GM19043 (cell line): ENCODE measurements around the gene RBKS.

ENCODE experiments used
- ATAC-seq: cut with Tn5 transposase; IDR thresholded peaks from one replicate; pipeline ENCODE4 v1.9.1; 2021; ENCODE audit warnings: low read depth; ENCODE audit not compliant: unreplicated experiment

RBKS gene

DNA sequence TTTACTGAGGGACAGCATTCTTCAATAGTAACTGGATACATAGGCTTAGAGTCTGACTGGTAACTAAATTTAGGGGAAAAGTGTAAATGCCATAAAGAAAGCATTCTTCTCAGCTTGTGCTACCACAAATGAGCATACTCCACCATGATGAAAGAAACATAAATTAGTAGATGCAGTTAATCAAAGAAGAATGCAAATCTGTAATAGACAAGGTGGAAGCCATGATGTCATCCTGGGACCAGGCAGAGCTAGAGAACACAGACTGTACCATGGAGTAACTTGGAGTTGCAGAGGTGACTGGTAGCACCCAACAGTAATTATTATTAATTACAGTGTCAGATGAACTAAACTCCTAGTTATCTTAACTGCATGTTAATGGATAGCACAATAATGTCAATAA is 51.7 kb downstream of the RBKS start:
- ATAC-seq, result no peak

- ATAC-seq, result no peak
Measured at GRCh38 chr2:27833931-27834330, 56.3 kb downstream of the RBKS start.

GRCh38 chr2:27832396-27832795 is 57.8 kb downstream of the RBKS start:
- no peak for ATAC-seq

- no peak for ATAC-seq
Measured at GRCh38 chr2:27831279-27832050, 58.7 kb downstream of the RBKS start.

GRCh38 chr2:27830656-27831055 is 59.5 kb downstream of the RBKS start:
- no peak for ATAC-seq

- ATAC-seq, result no peak
Measured at GRCh38 chr2:27829791-27830190, 60.4 kb downstream of the RBKS start.

DNA sequence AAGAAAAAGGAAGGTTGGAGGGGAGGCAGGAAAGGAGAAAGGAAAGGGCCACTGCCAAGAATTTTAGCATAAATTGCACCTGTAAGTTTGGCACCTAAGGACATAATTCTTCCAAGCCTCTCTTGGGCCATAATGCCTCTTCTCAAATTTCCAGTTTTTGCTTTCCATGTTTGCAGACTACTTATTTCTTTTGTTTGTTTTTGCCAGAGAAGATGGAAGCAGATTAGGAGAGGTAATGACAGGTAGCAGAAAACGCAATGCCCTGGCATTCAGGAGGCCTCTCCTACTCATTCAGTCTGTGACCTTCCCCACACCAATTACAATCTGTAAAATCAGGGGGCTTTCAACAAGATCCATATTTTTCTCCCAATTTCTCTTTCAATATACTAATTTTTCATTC is 61.9 kb downstream of the RBKS start:
- no peak for ATAC-seq

- ATAC-seq, result no peak
Measured at GRCh38 chr2:27824401-27824800, 65.8 kb downstream of the RBKS start.

DNA sequence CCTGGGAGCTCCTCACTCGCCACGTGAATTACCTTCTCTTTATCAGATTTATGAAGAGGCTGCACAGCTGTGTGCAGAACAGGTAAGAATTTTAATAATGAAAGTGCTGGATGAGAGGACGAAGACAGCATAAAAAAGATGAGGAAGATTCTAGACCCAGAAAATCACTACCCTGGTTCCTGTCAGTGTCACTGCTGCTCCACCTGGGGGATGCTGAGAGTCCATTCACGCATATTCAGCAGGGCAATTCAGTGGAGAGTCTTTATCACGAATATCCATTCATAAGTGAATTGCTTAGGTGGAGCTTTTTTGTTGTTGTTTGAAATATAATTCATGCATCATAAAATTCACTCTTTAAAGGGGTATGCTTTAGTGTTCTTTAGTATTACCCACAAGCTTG is 66.6 kb downstream of the RBKS start:
- ATAC-seq, result no peak

- no peak for ATAC-seq
Measured at GRCh38 chr2:27823135-27823534, 67.1 kb downstream of the RBKS start.

- ATAC-seq, result no peak
Measured at GRCh38 chr2:27822049-27822448, 68.1 kb downstream of the RBKS start.

DNA sequence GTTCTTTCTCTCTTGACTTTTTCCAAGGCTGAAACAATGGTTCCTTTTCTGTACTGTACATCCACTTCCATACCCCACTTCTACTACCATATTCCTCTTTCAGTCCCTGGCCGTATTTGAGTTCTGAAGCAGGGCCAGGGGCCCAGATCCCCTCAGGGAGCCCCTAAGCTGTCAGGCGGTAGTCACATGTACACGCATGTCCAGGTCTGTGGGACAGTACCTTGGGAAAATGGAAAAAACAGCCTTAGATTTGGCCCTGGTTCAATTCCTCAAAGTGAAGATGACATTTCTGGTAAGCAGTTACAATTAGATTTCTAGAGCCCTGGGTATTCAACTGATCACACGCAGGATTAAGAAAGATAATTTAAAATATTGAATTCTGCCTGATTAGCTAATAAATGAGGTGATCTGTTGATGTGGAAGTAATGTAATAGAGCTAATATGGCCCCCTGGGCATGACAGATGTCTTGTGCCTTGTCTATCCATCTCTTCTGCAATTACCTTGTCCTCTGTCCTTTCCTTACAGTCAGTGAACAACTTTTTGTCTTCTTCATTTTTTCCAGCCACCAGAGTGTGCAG is 74.2 kb downstream of the RBKS start:
- no peak for ATAC-seq

DNA sequence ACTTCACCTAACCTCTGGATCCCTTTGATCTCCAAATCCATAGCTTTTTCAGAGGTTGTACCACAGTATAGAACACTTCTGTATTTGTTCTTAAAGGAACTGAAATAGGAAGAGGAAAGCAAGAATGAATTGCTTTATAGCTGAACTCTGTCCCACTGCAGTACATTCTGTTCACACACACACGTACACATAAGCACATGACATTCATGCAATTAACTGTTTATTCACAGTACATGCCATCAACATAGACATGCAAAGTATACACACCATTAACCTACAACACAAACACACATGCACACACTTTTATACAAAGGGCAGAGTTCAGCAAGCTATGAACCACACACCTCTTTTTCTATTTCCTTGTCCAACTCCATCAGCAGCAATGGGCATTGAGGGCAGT is 75.4 kb downstream of the RBKS start:
- no peak for ATAC-seq

GRCh38 chr2:27811768-27812167 is 78.4 kb downstream of the RBKS start:
- no peak for ATAC-seq

DNA sequence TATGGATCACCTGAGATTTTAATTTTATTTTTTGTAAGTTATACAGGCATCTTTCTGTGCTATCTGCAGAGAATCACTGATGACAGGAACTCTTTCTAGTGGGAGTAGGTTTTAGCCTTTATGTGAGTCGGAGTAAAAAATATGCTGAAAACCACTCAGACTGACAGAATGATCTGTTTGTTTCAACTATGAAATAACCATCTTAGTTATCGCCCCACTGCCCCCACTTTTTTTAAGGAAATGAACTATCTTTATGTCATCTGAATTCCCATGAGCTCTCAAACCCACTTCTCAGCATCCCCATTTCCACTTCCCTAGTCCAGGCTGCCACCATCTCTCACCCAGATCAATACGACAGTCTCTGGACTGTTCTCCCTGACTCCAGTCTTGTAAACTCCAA is 79.7 kb downstream of the RBKS start:
- ATAC-seq, result no peak

DNA sequence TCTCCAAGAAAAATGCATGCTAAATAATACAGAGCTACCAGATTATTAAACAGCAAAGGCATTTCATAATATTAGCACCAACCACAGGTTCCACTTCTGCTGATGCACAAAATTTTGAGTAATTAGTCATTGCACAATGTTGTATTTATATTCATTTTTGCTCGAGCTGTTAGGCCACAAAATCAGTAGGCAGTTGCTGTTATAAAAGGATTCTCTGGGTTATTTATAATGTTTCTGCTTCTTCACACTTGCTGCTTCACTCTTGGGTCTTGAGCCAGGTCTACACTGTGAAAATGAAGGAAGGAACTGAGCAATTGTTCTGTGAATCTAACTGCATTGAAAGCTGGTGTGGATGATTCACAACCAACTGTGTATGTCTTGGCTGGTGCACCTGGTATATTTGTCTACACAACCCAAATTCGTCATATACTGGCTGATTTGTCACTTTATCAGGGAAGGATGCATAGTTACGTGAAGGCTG is 80.4 kb downstream of the RBKS start:
- ATAC-seq, result no peak

GRCh38 chr2:27808984-27809383 is 81.2 kb downstream of the RBKS start:
- ATAC-seq, result no peak

GRCh38 chr2:27808418-27808817 is 81.8 kb downstream of the RBKS start:
- no peak for ATAC-seq

DNA sequence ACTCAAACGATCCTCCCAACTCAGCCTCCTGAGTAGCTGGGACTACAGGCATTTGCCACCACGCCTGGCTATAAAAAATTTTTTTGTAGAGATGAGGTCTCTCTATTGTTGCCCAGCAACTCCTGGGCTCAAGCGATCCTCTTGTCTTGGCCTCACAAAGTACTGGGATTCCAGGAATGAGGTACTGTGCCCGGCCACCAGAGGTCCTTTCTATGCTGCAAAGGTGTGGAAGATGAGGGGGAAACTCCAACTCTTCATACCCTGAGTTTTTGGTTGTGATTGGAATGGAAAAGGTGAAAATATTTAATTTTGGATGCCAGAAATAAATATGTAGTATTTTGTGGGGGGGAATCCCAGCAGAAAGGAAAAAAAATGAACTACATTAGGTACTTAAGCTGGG is 82.7 kb downstream of the RBKS start:
- ATAC-seq, result no peak

DNA sequence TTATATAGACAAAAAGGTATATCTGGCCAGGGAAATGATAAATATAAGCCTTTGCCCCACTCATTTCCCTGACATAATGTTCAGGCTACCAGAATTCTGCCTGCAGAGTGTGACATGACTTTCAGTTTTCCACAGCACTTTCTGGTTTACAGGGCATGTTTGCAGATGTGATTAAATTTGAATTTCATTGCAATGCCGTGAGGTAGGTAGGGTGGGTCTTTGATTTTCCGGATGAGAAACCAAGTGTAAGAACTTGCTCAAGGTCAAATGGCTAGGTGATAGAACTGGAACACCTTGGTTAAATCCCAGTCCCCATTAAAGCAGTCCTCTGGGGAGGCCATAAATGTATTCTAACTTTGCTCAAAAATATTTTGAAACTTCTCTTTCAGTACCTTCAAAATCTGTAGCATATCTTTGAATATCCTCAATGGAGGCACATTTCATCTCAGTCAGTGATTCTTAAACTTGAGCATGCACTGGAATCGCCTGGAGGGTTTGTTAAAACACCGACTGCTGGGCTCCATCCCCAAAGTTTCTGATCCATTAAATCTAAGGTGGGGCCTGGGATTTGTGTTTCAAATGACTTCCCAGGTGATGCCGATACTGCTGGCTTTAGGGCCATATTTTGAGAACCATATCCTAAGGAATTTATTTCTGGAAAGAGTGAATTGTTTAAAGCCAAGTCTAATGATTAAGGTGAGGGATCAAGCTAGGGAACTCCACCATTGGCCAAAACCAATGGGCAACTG is 83.7 kb downstream of the RBKS start:
- ATAC-seq, result no peak

- ATAC-seq, result no peak
Measured at GRCh38 chr2:27805180-27805579, 85.0 kb downstream of the RBKS start.

DNA sequence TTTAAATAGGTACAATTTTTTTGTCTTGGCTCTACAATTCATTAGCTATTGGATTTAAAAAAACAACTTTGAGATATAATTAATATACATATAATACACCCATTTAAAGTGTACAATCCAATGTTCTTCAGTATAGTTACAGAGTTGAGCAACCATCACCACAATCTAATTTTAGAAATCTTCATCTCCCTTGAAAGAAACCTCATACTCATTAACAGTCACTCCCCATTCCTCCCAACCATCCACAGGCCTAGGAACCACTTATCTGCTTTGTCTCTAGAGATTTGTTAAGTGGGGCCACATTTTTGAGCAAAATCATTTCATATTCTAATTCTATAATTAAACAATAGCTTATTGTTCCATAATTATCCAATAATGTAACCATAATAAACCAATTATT is 86.0 kb downstream of the RBKS start:
- no peak for ATAC-seq
